Measurements from ENCODE around the gene FBXO3. TPM values are rescaled to one million over a fixed set of nuclear protein-coding genes. Genes with fewer than 3 reads are reported as not detected.

The FBXO3 gene
- total and polyA plus RNA-seq, 9 of the 15 experiments (the other 6 are each of a cell fraction or from before 2014, with no cell fraction given), result 11.6 to 59.3 (median 29.2) TPM

GRCh38 chr11:33735271-33736147, 38.8 kb downstream of the FBXO3 start (continued):
- TF ChIP-seq, protein P1, sequence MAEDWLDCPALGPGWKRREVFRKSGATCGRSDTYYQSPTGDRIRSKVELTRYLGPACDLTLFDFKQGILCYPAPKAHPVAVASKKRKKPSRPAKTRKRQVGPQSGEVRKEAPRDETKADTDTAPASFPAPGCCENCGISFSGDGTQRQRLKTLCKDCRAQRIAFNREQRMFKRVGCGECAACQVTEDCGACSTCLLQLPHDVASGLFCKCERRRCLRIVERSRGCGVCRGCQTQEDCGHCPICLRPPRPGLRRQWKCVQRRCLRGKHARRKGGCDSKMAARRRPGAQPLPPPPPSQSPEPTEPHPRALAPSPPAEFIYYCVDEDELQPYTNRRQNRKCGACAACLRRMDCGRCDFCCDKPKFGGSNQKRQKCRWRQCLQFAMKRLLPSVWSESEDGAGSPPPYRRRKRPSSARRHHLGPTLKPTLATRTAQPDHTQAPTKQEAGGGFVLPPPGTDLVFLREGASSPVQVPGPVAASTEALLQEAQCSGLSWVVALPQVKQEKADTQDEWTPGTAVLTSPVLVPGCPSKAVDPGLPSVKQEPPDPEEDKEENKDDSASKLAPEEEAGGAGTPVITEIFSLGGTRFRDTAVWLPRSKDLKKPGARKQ (CRISPR knock-in tag; IDR thresholded peaks at IDR 0.05), result no peak
- TF ChIP-seq HDAC8 (tag; IDR thresholded peaks at IDR 0.05), result no peak
- no peak for TF ChIP-seq ZBTB7A (IDR thresholded peaks at IDR 0.05; ENCODE audit: borderline replicate concordance, control insufficient read depth, low read depth, low read length)
- no peak for TF ChIP-seq HMG20B (CRISPR knock-in tag; IDR thresholded peaks at IDR 0.05)
- no peak for TF ChIP-seq POLR2G (IDR thresholded peaks at IDR 0.05; ENCODE audit: low read depth, low read length)
- TF ChIP-seq NCOA6 (IDR thresholded peaks at IDR 0.05), result no peak
- TF ChIP-seq CCAR2 (IDR thresholded peaks at IDR 0.05; ENCODE audit: low read depth, low read length), result no peak
- no peak for TF ChIP-seq FUS (optimal IDR thresholded peaks at IDR 0.05; ENCODE audit: low read depth, low read length)
- TF ChIP-seq ARID1B (IDR thresholded peaks at IDR 0.05), result no peak
- no peak for TF ChIP-seq ZHX1 (conservative IDR thresholded peaks at IDR 0.05; ENCODE audit: low read length)
- no peak for TF ChIP-seq YBX1 (IDR thresholded peaks at IDR 0.05)
- peak; percentile 90 for TF ChIP-seq PKNOX1 (IDR thresholded peaks at IDR 0.05)
- TF ChIP-seq THAP12 (CRISPR knock-in tag; IDR thresholded peaks at IDR 0.05), result no peak
- TF ChIP-seq, protein P2, sequence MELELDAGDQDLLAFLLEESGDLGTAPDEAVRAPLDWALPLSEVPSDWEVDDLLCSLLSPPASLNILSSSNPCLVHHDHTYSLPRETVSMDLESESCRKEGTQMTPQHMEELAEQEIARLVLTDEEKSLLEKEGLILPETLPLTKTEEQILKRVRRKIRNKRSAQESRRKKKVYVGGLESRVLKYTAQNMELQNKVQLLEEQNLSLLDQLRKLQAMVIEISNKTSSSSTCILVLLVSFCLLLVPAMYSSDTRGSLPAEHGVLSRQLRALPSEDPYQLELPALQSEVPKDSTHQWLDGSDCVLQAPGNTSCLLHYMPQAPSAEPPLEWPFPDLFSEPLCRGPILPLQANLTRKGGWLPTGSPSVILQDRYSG (tag; conservative IDR thresholded peaks at IDR 0.05; ENCODE audit: low read depth), result no peak
- TF ChIP-seq NR2F6 (CRISPR knock-in tag; IDR thresholded peaks at IDR 0.05), result no peak
- TF ChIP-seq EGR1 (conservative IDR thresholded peaks at IDR 0.05), result peak; percentile 41; the same call in 1 of the 2 replicates
- no peak for TF ChIP-seq FOXJ2 (tag; IDR thresholded peaks at IDR 0.05)
- TF ChIP-seq MIER1 (IDR thresholded peaks at IDR 0.05; ENCODE audit: low read depth), result 0 out of 2 replicates have a peak, but pooled peaks have one; percentile 63
- no peak for TF ChIP-seq POLR3A (IDR thresholded peaks at IDR 0.05; ENCODE audit: borderline replicate concordance, extremely low read depth, insufficient read depth, insufficient read length)
